SU-DHL-6 (cell line): ENCODE data around the gene DEDD2.
A peak's percentile ranks its signal among the peaks of the same experiment; 100 is the strongest.

ENCODE experiments used
- H2AFZ ChIP-seq: fragments of 200-600 bp; sonication (generic); 2 replicates; pipeline ENCODE4 v1.6.1; 2014; ENCODE audit warnings: low read depth, mild to moderate bottlenecking, moderate library complexity, mixed read lengths, antibody characterized with exemption, low read length; ENCODE audit not compliant: severe bottlenecking
- H3F3A ChIP-seq: fragments of 200-600 bp; shearing (Covaris generic); 2 replicates; pipeline ENCODE4 v1.6.0; 2016; ENCODE audit warnings: antibody characterized with exemption, mild to moderate bottlenecking; ENCODE audit not compliant: insufficient read depth
- H3K27ac ChIP-seq: fragments of 200-600 bp; sonication (generic); 2 replicates; pipeline ENCODE4 v1.5.1; 2016; ENCODE audit warnings: low read depth, mild to moderate bottlenecking, low read length, moderate library complexity, mixed read lengths
- H3K27me3 ChIP-seq: fragments of 200-600 bp; sonication (generic), shearing (Covaris generic); 2 replicates; pipeline ENCODE4 v1.6.0; 2014; ENCODE audit warnings: mild to moderate bottlenecking, low read length
- H3K36me3 ChIP-seq: fragments of 200-600 bp; sonication (generic); 2 replicates; pipeline ENCODE4 v1.6.1; 2014; ENCODE audit warnings: mild to moderate bottlenecking, low read length, mixed read lengths
- H3K4me2 ChIP-seq: fragments of 300-600, 200-600 bp; shearing (Covaris generic), sonication (generic); 2 replicates; pipeline ENCODE4 v1.6.0; 2014; ENCODE audit warnings: low read length, low read depth, mild to moderate bottlenecking; ENCODE audit not compliant: poor library complexity, severe bottlenecking
- H3K4me3 ChIP-seq: fragments of 200-600 bp; sonication (generic); 2 replicates; pipeline ENCODE4 v1.5.1; 2014; ENCODE audit warnings: antibody characterized with exemption, low read length, mild to moderate bottlenecking, mixed read lengths; ENCODE audit not compliant: insufficient read depth, poor library complexity, severe bottlenecking
- H3K79me2 ChIP-seq: fragments of 200-600 bp; sonication (generic); 2 replicates; pipeline ENCODE4 v1.6.1; 2014; ENCODE audit warnings: mild to moderate bottlenecking, low read length, moderate library complexity; ENCODE audit not compliant: insufficient read depth
- H3K9ac ChIP-seq: fragments of 200-600 bp; sonication (generic); 2 replicates; pipeline ENCODE4 v1.7.0; 2014; ENCODE audit warnings: mild to moderate bottlenecking, low read length
- H3K9me2 ChIP-seq: fragments of 200-600 bp; sonication (generic); replicated peaks from 2 replicates; pipeline ENCODE4 v1.6.1; 2014; ENCODE audit warnings: low read length; ENCODE audit not compliant: insufficient read depth
- H3K9me3 ChIP-seq: fragments of 200-600 bp; sonication (generic); 2 replicates; pipeline ENCODE4 v1.6.1; 2014; ENCODE audit warnings: low read length, mixed read lengths; ENCODE audit not compliant: insufficient read depth
- H4K20me1 ChIP-seq: fragments of 200-600 bp; sonication (generic); 2 replicates; pipeline ENCODE4 v1.6.1; 2014; ENCODE audit warnings: low read depth, mild to moderate bottlenecking, antibody characterized with exemption, low read length, moderate library complexity, mixed read lengths
- EZH2phosphoT487 ChIP-seq: fragments of 200-600 bp; sonication (generic), shearing (Covaris generic); conservative IDR thresholded peaks from 2 replicates; pipeline ENCODE4 v1.6.1; 2018; ENCODE audit warnings: mild to moderate bottlenecking, antibody characterized with exemption, low read length, moderate library complexity, mixed read lengths
- TF ChIP-seq, protein P1 (sequence below): fragments of 200-600 bp; sonication (generic); IDR thresholded peaks from one replicate; pipeline ENCODE4 v1.5.1; 2017; ENCODE audit warnings: antibody characterized with exemption, mild to moderate bottlenecking, low read length, moderate library complexity; ENCODE audit not compliant: insufficient read depth, poor library complexity, severe bottlenecking

Gene DEDD2

DNA sequence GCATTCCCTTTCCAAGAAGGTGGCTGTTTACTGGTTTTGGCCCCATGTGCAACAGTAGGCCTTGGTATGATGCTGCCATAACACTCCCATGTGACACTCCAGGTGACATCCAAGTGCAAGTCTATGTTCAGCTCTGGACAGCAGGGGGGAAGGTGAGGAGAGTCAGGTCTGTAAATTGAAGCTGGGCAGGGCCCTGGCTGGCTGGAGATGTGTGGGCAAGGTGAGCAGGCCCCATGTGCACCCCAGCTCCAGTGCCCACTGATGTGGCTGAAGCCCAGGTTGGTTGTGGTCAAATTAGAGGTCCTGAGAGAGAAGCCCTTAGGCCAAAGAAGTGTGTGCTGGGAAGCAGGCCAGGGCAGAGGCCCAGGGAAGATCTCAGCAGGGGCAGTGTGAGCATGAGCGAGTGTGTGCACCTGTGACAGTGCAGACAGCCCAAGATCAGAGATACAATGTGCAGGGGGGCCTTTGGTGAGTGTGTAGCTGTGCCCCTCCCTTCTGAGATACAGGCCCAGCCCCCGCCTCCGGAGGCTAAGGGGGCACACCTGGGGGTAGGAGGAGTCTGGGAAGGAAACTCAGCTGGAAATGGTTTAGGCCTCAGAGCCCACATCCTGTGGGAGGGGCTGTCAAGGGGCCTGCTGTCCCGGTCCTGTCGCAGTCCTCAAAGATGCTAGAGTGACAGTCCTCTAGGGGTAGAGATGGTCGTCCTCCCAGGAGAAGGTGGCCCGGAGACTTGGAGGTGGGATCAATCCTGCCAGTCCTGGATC lies 18.6 kb downstream of the DEDD2 start:
- no peaks in the 10 kb centered on the region for H3K79me2 ChIP-seq
- peak overlapping the region; percentile 50 for H3K9ac ChIP-seq
- H3K27ac ChIP-seq = peak overlapping the region; percentile 87
- no peaks in the 10 kb centered on the region for H3K9me3 ChIP-seq
- TF ChIP-seq, protein P1, sequence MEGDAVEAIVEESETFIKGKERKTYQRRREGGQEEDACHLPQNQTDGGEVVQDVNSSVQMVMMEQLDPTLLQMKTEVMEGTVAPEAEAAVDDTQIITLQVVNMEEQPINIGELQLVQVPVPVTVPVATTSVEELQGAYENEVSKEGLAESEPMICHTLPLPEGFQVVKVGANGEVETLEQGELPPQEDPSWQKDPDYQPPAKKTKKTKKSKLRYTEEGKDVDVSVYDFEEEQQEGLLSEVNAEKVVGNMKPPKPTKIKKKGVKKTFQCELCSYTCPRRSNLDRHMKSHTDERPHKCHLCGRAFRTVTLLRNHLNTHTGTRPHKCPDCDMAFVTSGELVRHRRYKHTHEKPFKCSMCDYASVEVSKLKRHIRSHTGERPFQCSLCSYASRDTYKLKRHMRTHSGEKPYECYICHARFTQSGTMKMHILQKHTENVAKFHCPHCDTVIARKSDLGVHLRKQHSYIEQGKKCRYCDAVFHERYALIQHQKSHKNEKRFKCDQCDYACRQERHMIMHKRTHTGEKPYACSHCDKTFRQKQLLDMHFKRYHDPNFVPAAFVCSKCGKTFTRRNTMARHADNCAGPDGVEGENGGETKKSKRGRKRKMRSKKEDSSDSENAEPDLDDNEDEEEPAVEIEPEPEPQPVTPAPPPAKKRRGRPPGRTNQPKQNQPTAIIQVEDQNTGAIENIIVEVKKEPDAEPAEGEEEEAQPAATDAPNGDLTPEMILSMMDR = no peak
- TF ChIP-seq EZH2phosphoT487 = no peak
- H4K20me1 ChIP-seq = no peaks in the 10 kb centered on the region
- no peak overlapping the region for H3K4me3 ChIP-seq
- H3K27me3 ChIP-seq = no peaks in the 10 kb centered on the region
- no peaks in the 10 kb centered on the region for H3K36me3 ChIP-seq
- H3K9me2 ChIP-seq = no peaks in the 10 kb centered on the region
- H2AFZ ChIP-seq = no peak overlapping the region
- peak overlapping the region; percentile 53 for H3K4me2 ChIP-seq
- H3F3A ChIP-seq = 0 out of 2 replicates have a peak, but pooled peaks cover 4% of the 10 kb centered on the region

GRCh38 chr19:42197375-42197817 lies 20.1 kb downstream of the DEDD2 start:
- Histone ChIP-seq H3K27ac (no peak overlapping the region), H2AFZ (no peak overlapping the region), H3K79me2 (no peaks in the 10 kb centered on the region), H3K27me3 (no peaks in the 10 kb centered on the region), H3K36me3 (no peaks in the 10 kb centered on the region), H3K9me3 (no peaks in the 10 kb centered on the region), H4K20me1 (no peaks in the 10 kb centered on the region), H3F3A (0 out of 2 replicates have a peak, but pooled peaks cover 4% of the 10 kb centered on the region), H3K4me3 (no peak overlapping the region), H3K9ac (no peak overlapping the region), H3K4me2 (no peak overlapping the region), H3K9me2 (no peaks in the 10 kb centered on the region)
- TF ChIP-seq EZH2phosphoT487 = no peak
- TF ChIP-seq, protein P1 = no peak

GRCh38 chr19:42196011-42197001 lies 21.2 kb downstream of the DEDD2 start:
- Histone ChIP-seq H3K4me2 (no peak overlapping the region), H3K9me2 (no peaks in the 10 kb centered on the region), H3K9me3 (no peaks in the 10 kb centered on the region), H3K27ac (no peak overlapping the region), H3K4me3 (no peak overlapping the region), H2AFZ (no peak overlapping the region), H3K36me3 (no peaks in the 10 kb centered on the region), H3K9ac (no peak overlapping the region), H3F3A (no peaks in the 10 kb centered on the region), H4K20me1 (no peaks in the 10 kb centered on the region), H3K27me3 (no peaks in the 10 kb centered on the region), H3K79me2 (no peaks in the 10 kb centered on the region)
- TF ChIP-seq, protein P1 = no peak
- no peak for TF ChIP-seq EZH2phosphoT487
